NCI-H345 (cell line): ENCODE measurements around the gene DENND1A.

ENCODE experiments used
- DNase-seq: peaks from one replicate; lab custom pipeline; 2025; lab: John Stamatoyannopoulos, UW

The DENND1A gene

DNA sequence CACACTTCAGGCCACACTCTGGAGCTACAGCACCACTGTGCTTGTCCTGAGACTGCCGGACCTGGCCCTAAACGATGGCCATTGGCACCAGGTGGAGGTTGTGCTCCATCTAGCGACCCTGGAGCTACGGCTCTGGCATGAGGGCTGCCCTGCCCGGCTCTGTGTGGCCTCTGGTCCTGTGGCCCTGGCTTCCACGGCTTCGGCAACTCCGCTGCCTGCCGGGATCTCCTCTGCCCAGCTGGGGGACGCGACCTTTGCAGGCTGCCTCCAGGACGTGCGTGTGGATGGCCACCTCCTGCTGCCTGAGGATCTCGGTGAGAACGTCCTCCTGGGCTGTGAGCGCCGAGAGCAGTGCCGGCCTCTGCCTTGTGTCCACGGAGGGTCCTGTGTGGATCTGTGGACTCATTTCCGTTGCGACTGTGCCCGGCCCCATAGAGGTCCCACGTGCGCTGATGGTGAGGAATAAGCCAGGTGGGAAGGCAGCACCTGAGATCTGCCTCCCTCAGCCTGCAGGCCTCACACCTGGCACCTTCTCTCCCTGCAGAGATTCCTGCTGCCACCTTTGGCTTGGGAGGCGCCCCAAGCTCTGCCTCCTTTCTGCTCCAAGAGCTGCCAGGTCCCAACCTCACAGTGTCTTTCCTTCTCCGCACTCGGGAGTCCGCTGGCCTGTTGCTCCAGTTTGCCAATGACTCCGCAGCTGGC, 559.2 kb downstream of the DENND1A start:
- no peak for DNase-seq

DNA sequence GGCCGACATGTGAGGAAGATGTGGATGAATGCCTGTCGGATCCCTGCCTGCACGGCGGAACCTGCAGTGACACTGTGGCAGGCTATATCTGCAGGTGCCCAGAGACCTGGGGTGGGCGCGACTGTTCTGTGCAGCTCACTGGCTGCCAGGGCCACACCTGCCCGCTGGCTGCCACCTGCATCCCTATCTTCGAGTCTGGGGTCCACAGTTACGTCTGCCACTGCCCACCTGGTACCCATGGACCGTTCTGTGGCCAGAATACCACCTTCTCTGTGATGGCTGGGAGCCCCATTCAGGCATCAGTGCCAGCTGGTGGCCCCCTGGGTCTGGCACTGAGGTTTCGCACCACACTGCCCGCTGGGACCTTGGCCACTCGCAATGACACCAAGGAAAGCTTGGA, 559.8 kb downstream of the DENND1A start:
- DNase-seq = no peak

DNA sequence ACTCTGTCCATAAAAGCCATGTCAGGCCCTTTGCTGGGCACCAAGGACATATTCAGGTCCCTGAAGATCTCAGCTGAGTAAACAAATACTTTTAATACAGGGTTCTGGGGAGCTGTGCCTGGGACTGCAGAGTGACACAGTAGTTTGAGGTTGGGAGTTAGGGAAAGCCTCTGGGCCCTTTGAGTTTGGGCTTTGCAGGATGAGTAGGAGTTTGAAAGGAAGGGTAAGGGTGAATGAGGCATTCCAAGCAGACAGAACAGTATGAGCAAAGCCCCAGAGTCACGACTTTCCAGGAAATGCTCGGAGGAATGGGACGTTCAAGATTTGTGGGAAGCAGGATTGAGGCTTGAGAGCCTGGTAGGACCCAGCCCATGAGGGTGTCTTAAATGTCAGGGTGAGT, 560.6 kb downstream of the DENND1A start:
- DNase-seq = no peak

DNA sequence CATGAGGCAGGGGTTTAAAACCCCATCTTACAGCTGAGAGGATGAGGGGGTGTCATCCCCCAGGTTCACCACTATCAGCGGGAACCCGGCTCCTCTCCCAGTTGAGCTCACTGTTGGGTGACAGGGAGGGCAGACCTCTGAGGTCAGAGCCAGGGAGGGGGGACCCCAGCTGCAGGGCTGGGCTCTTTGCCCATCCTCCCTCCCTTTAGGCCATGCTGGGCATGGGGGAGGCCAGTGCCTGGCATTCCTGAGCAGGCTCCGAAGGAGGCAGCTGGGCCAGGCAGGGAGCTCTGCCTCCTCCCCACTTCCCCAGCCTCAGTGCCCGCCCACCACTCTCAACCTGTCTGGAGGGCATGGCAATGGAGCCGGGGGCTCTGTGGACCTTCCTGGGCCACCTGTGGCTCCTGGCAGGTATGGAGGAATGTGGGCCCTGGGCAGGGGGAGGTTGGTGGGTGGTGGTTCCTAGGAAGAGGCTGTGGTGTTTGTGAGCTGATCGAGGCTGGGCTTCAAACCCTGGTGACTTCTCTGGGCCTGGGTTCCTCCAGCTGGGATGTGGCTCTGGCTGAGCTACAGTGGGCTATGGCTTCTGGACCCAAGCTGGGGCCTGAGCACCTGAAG, 561.3 kb downstream of the DENND1A start:
- no peak for DNase-seq

DNA sequence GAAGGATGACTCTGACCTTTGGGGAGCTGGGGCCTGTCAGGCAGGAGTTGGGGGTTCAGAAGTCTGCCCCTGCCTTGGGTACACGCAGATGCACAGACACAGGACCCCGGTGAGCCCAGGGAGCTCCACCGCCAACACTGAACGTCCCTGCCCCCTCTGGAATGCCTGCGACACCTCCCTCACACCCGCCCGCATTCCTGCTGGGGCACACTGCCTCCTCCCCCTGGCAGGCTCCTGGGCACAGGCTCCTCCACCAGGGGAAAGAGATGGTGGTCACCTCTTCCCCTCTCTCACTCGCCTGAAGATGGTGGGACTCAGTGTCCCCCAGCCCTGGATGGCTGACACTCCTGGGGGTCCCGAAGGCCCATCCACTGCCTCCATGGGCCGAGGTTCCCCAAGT, 561.9 kb downstream of the DENND1A start:
- DNase-seq = no peak

DNA sequence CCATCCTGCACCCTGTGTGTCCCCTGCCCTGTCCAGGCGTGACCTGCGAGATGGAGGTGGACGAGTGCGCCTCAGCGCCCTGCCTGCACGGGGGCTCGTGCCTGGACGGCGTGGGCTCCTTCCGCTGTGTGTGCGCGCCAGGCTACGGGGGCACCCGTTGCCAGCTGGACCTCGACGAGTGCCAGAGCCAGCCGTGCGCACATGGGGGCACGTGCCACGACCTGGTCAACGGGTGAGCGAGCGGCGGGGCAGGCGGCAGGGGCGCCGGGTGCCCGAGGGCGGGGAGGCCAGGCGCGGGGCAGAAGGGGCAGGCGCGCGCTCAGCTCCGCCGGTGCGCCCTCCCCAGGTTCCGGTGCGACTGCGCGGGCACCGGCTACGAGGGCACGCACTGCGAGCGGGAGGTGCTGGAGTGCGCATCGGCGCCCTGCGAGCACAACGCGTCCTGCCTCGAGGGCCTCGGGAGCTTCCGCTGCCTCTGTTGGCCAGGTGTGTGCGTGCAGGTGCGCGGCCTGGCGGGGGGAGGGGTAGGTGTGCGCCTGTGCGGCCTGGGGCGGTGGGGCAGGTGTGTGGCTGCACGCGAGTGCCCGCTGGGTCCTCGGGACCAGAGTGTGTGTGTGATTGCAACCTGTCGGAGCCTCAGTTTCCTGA, 563.9 kb downstream of the DENND1A start:
- DNase-seq = no peak

DNA sequence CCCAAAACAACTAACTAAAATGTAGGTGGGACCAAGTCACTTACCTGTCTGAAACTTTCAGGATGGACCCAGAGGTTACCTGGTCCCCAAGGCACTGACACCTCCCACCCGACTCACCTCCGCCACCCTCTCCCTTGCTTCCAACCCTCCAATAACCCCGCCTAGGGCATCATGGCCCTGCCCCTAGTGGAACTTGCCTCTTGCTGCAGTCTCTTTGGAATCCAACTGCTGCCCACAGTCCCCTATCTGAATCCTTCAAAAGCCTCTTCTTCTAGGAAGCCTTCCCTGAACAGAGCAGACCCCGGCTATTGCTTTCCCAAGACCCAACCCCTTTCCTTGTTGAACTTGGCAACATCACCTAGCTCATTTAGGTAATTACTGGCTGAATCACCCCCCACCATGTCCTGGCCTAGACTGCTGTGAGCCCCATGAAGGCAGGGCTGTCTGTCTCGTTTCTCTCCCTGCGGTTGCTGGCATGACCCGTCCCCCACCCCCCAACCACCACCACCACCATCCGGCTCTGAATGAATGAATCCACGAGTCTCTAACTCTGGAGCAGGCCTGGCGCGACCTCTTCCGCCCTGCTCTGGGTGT, 564.5 kb downstream of the DENND1A start:
- no peak for DNase-seq

DNA sequence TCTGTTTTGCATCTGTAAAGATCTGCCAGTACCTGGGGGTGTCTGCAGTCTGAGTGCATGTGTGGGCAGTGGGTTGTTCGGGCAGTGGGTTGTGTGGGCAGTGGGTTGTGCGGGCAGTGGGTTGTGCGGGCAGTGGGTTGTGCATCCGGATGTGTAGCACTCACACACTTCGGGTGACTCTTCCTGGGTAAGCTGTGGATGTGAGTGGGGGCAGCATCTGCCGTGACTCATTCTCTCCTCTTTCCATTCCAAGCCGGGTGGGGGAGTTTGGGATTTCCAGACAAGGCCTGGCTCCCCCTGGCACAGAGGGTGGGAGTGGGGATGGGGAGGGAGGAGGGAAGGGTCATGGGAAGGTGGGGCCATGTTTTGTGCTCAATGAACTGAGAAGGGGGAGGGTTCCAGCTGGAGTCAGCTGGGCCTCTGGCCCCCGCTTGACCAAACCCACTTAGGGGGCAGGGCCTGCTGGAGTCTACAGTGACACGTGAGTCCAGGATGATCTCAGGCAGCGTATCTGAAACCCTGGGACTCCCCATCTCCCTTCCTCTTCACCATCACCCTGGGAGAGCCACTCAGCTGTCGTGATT, 565.6 kb downstream of the DENND1A start:
- DNase-seq = no peak

DNA sequence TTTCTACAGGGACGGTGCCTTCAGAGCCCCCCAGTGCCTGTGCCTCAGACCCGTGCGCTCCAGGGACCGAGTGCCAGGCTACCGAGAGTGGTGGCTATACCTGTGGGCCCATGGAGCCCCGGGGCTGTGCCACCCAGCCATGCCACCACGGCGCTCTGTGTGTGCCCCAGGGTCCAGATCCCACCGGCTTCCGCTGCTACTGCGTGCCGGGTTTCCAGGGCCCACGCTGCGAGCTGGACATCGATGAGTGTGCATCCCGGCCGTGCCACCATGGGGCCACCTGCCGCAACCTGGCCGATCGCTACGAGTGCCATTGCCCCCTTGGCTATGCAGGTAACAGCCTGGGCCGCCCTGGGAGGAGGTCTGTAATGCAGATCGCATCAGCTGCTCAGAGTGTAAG, 567.1 kb downstream of the DENND1A start:
- DNase-seq = no peak

DNA sequence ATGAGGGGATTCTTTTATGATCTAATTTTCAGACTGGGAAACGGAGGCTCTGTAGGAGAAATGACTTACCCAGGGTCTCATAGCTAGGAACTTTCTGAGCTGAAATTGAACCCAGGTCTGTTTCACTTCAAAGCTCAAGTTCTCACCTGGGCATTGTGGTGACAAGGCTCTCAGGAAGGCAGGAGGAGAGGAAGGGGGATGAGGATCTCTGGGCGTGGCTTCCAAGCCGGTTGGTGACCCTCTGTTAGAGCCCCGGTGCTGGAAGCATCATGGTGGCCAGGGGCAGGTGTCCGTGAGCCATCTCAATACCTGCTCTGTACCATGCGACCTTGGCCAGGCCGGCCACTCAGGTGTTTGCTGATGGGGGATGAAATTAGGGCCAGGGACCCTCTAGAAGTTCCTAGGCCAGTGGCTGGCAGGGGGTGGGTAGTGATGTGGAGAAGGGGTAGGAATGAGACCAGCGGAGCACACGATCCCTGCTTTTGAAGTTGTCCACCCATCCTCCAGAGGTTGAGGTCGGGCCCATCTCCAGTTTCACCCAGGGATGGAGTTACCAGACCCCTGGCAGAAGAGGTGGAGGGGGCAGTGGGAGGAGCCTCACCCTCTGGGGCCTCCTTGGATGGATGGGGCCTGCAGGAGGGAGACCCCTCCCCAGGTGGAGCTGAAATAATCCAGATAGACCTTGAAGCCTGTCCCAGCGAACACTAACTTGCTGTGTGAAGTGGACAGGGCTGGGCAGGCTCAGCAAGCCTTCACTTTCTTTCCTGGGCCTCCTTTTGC, 568.0 kb downstream of the DENND1A start:
- DNase-seq = no peak

DNA sequence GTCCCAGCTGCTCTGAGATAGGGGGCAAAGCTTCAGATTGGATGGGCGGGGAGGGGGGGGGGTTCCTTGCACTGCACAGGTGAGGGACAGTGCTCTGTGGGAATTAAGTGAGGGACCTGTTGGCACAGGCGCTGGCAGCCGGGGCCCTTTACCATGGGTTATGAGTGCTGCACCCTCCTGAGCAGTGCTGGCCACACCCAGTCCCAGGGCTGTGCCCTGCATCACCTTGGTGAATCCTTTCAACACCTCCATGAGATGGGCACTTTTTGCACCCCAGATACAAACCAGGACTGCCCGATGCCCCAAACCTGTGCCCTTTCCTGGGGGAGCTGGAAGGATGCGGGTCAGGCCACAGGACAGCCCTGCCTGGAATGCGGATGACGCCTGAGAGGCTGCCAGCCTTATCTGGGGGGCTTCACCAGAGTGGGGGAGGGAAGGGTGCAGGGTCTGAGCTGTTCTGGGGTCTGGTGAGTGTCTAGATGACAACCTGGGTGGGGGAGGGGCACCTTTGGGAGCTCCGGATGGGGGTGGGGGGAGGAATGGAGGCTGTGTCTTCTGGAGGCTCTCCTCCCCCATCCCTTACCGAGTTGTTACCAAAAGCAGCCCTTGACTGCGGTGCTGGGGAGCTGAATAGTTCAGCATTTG, 568.7 kb downstream of the DENND1A start:
- no peak for DNase-seq

DNA sequence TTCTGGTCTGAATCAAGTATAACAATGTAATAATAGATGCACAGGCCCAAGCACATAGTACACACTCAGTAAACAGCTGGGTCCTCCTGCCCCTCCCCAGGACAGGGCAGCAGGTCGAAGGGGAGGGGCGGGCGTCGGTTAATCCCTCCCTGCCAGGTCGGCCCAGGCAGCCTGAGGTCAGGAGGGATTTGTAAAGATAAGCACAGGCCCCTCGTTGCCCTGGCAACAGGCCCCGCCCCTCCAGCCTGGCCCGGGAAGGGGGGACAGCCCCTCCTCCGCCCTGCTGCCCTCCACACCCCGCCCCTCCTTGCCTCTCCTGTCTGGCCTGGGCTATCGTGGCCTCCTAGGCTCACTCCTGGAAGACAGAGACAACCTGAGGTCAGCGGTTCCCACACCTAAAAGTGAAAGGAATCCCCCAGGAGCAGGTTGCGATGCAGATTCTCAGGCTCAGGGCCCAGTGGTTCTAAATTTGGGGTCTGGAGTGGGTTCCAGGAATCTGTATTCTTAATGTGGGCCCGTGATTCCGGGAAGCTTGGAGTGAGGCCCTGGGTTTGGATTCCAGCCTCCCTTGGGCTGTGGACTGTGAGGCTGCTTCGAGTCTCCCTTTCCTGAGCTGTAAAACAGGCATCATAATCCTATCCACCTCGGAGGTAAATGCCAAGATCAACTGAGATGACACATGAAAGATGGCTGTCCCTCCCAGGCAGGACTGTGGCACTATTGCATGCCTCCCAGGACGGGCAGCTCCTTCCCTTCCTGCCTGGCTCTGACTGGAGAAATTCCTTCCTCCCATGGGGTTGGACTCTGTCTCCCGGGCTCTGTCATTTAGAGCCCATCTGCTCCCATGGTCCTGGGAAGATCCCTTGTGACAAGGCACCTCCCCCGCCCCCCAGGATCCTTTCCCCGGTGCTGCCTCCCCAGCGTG, 569.5 kb downstream of the DENND1A start:
- peak; percentile 13 for DNase-seq

DNA sequence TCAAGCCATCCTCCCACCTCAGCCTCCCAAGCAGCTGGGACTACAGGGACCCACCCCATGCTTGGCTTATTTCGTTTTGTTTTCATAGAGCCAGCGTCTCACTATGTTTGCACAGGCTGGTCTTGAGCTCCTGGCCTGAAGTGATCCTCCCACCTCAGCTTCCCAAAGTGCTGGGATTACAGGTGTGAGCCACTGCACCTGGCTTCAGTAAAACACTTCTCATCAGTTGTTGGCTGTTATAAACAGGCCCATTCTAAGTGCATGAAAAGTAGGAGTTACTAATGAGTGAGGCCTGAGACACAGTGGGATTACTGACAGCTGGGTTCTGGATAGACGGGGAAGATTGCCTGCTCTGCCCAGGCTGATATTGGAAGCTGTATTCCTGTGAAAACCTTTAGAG, 570.4 kb downstream of the DENND1A start:
- DNase-seq = peak; percentile 17

DNA sequence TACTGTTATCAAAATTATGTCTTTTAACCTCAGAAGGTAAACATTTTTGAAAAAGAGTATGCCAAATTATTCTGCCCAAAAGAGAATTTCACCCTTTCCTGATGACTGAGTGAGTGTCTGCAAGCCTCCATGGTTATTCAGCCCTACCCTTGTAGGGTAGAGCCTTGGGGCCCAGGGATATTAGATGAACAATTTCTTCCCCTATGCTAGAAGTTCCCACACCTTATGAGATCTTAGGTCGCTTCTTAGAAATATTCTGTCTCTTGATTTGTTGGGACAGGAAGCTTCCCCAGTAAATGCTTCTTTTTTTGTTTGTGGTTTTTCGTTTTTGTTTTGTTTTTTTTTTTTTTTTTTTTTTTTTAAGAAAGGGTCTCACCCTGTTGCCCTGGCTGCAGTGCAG, 570.8 kb downstream of the DENND1A start:
- DNase-seq = no peak

DNA sequence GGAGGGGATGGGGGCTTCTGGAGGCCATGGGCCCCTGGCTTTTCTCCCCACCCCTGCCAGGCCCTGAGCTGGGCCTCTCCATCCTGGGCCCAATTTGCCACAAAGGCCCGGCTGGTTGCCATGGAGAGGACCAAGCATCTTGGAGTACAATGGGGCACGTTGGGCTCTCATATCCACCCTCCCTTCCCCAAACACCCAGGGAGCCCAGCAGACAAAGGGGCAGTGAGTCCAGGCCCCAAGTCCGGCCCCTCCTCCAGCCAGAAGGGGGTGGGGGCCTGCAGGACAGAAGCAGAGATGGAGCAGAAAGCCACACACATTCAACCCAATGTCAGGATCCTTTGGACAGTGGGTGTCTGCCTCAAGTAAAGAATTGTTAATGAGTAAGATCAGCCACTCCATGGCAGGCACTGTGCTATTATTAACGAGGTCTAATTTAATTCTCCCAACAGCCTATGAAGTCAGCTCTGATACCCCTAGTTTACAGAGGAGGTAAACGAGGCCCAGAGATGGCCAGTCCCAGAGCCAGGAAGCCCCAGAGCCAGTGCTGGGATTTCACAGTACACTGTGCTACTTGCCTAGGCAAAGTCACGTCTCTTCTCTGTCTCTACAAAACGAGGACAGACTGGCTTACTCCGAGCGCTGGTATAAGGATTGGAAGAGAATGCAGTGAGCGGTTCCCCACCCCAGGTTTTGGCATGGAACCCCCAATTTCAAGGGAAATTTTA, 571.6 kb downstream of the DENND1A start:
- no peak for DNase-seq

DNA sequence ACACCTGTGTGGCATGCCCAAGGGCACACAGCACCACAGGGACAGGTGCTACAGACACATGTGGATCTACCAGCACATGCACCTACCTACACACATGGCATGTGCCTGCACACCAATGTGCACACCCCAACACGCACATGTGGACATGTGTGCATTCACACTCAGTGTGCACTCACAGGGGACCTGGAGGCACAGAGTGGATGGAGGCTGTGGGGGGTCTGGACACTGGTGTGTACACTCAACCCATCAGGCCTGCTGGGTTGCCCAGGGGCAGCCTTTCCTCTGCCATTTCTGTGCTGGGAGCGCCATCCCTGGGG, 572.2 kb downstream of the DENND1A start:
- DNase-seq = no peak

DNA sequence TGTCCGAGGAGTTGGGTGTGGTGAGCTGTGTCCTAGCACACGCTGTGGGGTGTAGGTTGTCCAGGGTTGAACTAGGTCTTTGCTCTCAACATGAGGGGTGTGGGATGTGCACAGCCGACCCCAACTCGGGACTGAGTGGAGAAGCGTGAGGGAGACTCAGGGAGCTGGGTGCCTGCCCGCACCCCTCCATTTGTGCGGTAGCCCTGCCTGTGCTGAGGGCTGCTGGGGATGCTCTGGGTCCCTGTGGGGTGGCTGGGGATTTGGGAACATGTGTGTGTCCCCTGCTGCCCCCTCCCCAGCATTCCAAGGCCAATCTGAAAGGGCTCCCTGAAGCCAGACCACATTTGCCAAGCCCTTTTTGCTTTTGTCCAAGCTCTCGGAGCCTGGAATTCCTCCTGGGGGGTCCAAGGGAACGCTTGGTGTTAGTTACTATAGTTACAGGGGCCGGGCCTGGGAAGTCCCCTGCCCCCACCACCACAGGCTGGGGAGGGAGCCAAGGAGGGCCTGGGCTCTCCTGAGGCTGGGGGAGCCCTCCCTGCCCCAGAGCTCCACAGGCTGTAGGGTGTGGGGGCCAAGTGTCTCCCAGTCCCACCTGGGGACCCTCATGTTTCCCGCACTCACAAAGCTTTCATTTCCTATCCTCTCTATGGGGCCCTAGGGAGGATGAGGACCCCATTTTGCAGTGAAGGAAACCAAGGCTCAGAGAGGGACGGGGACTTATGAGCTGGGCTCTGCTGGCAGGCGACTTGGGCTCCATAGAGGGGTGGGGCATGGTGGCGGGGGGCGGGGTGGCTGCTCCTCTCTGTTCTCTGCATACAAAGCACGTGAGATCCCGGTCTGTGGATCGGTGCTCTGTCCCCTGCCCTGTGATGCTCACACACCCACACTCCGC, 572.8 kb downstream of the DENND1A start:
- no peak for DNase-seq

DNA sequence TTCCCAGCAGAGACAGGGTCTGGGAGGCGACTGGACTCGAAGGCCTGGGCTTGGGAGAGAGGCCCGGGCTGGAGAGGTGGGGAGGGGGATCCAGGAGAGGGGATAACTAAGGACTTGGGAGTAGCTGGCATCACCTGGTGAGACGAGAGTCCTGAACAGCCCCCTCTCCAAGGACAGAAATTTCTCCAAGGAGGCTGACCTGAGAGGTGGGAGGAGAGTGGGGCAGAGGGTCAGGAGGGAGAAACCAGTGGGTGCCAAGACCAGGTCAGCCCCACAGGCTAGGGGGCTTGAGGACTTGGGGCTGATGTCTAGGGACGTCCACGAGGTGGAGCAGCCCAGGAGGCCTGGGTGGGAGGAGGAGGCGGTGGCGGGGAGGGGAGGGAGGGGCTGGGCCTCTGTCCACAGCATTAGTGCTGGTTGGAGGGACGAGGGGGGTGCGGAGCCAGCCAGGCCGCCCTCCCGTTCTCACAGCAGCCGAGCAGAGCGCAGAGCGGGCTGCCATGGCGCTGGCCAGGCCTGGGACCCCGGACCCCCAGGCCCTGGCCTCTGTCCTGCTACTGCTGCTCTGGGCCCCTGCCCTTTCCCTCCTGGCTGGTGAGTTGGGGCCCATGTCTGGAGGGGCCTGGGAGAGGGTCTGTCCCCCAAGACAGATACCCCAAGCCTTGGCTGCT, 574.0 kb downstream of the DENND1A start, which contains the start of gene CRB2:
CRB2 (plus strand) TSS at position 437 of the 671 bp plus-strand sequence; CDS start at position 501, 64 bp downstream.
- DNase-seq = no peak
